NCI-H2196 (cell line): ENCODE data around the gene ZC3H18.

Experiments used
- DNase-seq: peaks from one replicate; lab custom pipeline; 2025; ENCODE audit not compliant: unreplicated experiment; lab: John Stamatoyannopoulos, UW

ZC3H18 gene

GRCh38 chr16:88619859-88620815, 49.9 kb downstream of the ZC3H18 start:
- no peak for DNase-seq

DNA sequence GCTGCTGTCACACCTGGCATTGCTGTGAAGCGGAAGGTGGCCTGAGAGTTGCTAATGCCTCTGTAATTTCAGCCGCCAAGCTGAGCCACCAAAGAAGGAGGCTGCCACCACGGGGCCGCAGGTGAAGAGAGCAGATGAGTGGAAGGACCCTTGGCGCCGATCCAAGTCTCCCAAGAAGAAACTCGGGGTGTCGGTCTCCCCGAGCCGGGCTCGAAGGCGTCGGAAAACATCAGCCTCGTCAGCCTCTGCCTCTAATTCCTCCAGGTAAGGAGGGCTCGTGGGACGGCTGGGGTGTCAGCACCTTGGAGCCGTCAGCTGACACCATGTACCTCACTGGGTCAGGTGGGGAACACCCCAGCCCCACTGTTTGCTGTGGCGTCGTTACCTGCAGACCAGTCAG, 51.9 kb downstream of the ZC3H18 start:
- no peak for DNase-seq

GRCh38 chr16:88622866-88623265, 52.7 kb downstream of the ZC3H18 start:
- DNase-seq, result no peak

DNA sequence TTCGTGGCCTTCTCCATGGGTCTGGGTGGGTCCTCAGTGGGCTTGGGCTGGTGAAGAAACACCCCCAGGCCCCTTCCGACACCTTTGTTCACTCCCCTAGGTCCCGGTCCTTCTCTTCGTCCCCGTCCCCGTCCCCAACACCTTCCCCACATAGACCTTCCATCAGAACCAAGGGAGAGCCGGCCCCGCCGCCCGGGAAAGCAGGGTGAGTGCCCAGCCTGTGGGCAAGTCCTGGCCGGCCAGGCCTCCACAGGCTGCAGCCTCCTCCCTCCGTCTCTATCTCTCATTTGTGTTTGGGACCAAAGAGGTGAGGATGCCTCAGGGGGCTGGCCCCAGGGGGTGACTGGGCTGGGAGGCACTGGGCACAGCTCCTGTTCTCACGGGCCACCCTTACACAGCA, 53.7 kb downstream of the ZC3H18 start:
- no peak for DNase-seq

GRCh38 chr16:88624481-88624880, 54.3 kb downstream of the ZC3H18 start:
- DNase-seq, result no peak

DNA sequence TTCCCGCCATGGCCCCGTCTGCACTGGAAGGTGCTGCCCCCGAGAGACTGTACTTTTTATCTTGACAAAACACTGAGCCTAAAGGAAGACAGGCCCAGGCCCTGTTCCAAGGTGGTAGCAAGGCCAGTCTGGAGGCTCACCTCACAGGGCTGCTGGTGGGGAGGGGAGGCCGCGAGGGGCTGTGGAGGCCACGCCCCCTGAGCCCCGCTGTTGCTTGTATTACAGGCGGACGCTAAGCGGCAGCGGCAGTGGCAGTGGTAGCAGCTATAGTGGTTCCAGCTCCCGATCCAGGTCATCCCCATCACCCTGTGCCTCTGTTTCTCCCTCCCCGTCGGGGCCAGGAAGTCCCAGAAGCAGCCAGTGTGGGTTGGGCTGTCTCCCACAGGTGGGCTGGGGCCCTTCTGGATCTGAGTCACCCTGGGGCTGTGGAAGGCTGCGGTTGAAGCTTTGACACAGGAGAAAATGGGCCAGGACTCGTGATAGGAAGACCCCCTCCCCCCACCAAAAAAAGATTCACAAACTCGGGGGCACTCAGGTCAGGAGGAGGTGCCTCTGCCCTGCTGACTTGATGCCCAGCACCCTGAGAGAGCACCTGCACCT, 54.9 kb downstream of the ZC3H18 start:
- no peak for DNase-seq

DNA sequence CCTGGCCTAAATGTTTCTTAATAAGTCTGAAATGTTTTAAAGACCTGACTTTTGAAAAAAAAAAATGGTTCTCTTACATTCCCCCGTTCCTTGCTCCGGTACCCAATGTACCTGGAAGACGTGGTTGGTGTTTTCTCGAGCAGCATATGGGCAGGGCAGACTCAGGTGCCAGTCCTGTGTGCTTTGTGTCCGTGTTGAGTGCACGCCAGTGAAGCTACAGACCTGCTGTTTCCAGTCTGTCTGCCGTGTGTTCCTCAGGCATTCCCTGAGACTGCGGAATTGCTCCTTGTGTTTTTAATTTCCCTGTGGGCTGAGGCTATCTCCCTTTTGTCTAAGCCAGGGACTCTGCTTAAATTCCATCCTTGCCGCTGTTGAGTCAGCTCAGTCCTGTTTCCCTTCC, 56.4 kb downstream of the ZC3H18 start:
- no peak for DNase-seq

GRCh38 chr16:88627531-88628411, 57.6 kb downstream of the ZC3H18 start:
- DNase-seq, result no peak

GRCh38 chr16:88628512-88628974, 58.3 kb downstream of the ZC3H18 start:
- no peak for DNase-seq

DNA sequence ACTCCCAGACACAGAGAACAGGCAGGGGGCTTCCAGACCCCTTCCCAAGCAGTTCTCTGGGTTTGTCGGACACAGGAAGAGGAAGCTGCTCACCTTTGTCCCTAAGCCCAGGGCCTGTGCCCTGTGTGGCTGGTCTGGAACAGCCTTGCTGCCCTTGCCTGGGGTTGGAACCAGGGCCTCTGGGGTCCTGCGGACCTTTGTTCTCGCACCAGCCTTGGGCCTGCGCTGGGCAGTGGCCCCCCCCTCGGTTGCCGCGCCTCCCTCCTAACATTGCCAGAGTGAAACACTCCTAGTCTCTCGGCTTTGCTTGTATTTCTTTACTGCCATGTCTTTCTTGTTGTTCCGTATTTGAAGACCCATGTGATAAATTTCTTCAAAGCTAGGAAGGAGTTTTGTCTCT, 59.6 kb downstream of the ZC3H18 start:
- DNase-seq, result no peak

- no peak for DNase-seq
These were observed 60.2 kb downstream of the ZC3H18 start for GRCh38 chr16:88630433-88630832.

DNA sequence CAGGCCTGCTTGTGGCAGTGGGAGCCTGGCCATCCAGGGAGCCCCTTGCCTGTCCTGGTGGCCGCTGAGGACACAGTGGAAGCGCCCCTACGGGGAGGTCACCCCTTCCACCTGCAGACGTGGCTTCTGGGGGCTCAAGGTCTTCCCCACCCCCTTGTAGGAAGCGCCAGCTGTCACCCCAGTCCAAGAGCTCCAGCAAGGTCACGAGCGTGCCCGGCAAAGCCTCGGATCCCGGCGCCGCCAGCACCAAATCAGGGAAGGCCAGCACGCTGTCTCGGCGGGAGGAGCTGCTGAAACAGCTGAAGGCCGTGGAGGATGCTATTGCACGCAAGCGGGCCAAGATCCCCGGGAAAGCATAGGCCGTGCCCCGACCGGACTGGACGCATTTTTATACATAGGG, 60.7 kb downstream of the ZC3H18 start:
- DNase-seq, result no peak

DNA sequence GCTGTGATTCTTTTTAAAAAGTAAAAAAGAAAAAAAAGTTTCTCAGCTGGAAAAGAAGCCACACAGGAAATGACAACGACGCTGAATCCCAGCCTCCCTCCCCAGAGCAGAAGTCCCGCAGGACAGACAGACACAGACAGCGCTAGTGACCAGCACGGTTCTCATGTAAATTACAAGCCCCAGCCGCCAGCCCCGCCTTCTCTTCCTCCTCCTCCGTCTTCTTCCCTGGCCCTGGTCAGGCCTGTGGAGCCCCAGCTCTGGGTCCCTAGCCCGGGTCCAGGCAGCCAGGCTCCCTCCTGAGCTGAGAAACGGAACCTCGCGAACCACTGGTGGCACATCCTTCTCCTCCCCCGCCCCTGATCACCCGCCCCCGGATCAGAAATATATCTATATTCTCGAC, 61.2 kb downstream of the ZC3H18 start:
- no peak for DNase-seq

DNA sequence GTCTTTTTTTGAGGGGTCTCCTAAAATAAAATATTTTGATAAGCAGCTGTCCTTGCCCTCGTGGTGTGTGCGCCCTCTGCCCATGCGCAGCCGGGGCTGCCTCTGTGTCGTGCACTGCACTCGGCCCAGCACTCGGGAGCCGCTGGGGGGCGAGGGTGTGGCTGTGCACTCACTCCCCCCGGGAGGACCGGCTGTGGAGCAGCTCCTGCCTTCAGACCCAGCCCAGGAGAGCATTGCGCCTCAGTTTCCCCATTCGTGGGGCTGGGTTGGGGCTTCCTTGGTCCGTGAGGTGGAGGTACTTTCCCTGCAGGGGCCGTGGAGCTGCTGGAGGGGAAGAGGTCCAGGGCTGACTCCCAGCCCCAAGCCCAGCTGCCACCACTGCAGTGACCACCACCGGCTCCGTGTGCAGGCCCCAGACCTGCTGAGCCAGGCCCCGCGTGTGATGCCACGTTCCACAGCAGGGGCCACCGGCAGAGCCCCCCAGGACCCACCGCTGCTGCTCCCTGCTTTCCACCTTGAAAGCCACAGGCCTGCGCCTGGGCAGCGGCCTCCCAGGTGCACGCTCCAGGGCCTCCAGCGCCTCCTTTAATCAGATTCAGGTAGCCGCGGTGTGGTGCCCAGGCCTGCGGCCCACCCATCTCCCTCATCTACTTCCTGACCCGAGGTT, 61.9 kb downstream of the ZC3H18 start:
- no peak for DNase-seq

DNA sequence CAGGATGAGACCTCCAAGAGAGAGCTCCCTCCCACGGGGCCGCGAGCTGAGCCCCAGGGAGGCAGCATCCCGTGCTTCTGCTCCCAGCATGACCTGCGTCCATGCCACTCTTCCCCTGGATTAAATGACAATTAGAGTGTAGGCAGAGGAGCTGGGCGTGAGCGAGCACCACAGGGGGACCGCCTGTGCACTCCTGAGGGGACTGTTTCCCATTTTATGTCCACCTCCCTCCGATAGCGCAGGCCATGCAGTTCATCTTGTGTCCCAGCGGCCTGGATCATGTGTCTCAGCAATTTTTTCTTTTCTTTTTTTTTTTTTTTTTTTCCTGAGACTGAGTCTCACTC, 62.4 kb downstream of the ZC3H18 start:
- no peak for DNase-seq

- DNase-seq, result no peak
These were observed 63.5 kb downstream of the ZC3H18 start for GRCh38 chr16:88633684-88634140.

- no peak for DNase-seq
These were observed 64.2 kb downstream of the ZC3H18 start for GRCh38 chr16:88634141-88634993.

DNA sequence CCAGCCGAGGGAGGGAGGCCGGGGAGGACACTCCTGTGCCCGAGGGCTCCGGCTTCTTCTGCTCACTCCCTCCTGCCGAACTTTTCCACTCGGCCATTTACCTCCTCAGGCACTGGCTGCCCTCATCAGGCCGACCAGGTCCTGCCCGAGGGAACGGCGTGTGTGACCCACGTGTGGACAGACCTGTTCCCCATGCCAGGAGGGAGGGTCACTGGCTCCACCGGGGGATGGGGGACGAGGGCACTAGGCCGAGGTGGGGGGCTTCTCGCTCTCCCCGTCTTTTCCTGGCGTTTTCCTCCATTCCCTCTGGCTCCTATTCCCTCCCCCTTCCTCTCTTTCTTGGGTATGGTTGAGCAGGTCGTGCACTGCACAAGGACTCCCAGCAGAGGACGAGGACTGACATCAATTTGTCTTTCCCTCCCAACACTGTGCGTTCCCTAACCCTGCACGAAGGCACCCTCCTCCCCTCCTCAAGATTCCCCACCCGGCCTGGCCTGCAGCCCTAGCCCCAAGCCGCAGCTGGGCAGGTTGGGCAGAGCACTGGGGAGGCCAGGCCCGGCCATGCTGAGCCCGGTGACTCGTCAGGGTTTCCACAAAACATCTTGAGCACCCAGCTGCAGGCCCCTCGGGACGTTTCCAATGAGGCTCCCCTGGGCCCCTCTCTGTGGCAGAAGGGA, 64.9 kb downstream of the ZC3H18 start:
- no peak for DNase-seq

DNA sequence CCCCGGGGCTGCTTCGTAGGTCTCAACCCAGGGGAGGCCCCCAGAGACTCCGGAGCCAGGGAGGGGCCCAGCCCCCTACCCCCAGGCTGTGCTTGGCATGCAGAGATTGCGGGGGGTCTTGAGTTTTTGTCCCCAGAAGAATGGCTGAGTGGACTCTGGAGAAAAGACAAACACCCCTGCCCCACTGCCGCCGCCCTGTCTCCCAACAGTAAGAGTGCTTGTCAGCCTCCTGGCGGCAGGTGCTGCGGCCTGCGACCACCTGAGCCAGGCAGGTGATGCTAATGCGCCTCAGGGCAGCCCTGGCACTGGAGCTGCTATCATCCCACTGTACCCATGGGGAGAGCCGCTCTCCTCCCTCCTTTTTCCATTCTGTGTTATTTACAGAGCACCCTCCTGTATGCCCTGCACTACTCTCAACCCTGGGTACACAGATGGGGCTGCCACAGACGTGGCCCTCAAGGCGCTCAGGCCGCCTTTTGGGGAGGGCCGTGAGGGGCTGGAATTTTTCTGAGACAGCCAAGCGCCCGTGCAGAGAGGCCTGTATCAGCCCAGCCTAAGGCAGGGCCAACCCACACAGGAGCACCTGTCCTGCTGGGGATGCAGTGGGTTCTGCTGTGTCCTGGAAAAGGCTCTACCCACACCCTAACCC, 65.6 kb downstream of the ZC3H18 start:
- DNase-seq, result no peak
